ENCODE results near the gene PPP1R26. TPM values are rescaled to one million over a fixed set of nuclear protein-coding genes. Genes with fewer than 3 reads are reported as not detected.

Gene PPP1R26
- total and polyA plus RNA-seq, 4 donors = 9.3 to 29.6 (median 18.3) TPM

DNA sequence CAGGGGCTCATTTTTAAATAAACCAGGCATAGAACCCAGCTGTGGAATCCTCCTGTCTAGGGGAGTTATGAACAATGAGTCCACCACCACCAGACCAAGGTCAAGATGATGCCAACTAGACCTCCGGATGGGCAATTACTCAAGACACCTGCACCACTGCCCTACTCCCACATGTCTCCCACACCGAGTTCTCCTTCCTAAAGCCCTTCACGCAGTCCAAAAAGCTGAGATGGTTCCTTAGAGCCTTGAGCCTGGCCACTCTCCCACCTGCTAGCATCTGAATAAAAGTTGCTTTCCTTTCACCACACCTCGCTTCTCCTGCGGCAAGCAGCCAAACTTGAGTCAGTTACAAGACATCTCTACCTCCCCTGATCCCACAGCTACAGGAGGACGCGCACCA, 15.4 kb upstream of the PPP1R26 start:
- TF ChIP-seq, protein P1, sequence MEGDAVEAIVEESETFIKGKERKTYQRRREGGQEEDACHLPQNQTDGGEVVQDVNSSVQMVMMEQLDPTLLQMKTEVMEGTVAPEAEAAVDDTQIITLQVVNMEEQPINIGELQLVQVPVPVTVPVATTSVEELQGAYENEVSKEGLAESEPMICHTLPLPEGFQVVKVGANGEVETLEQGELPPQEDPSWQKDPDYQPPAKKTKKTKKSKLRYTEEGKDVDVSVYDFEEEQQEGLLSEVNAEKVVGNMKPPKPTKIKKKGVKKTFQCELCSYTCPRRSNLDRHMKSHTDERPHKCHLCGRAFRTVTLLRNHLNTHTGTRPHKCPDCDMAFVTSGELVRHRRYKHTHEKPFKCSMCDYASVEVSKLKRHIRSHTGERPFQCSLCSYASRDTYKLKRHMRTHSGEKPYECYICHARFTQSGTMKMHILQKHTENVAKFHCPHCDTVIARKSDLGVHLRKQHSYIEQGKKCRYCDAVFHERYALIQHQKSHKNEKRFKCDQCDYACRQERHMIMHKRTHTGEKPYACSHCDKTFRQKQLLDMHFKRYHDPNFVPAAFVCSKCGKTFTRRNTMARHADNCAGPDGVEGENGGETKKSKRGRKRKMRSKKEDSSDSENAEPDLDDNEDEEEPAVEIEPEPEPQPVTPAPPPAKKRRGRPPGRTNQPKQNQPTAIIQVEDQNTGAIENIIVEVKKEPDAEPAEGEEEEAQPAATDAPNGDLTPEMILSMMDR (IDR thresholded peaks at IDR 0.05; ENCODE audit: control extremely low read depth, extremely low read depth) = no peak
- WGBS, 2 donors = 91 to 94% methylated on average over 7 of the region's 7 CpGs
- Histone ChIP-seq H3K27me3 (ENCODE audit: control insufficient read depth in 3 of 3, insufficient read depth in 3 of 3, low read length in 2 of 3) (no peaks in the 10 kb centered on the region), H3K27ac (ENCODE audit: low read depth in 1 of 2, low read length in 1 of 2) (no peak overlapping the region), H3K9me3 (ENCODE audit: control insufficient read depth in 4 of 4, insufficient read depth in 3 of 4, low read length in 3 of 4) (peaks cover 0 to 3% (median 0%) of the 10 kb centered on the region in 4 donors), H3K9ac (ENCODE audit: insufficient read depth in 1 of 2, low read length in 2 of 2) (no peak overlapping the region), H3K4me1 (ENCODE audit: control insufficient read depth in 5 of 5, insufficient read depth in 5 of 5, low read length in 5 of 5) (peaks cover 0 to 10% (median 4%) of the 10 kb centered on the region in 5 donors), H3K36me3 (ENCODE audit: control insufficient read depth in 4 of 4, insufficient read depth in 4 of 4, low read length in 4 of 4) (no peaks in the 10 kb centered on the region), H3K4me3 (no peak overlapping the region)
- no peak for DNase-seq
- ATAC-seq (ENCODE audit: insufficient read depth, low FRiP score) = no peak

DNA sequence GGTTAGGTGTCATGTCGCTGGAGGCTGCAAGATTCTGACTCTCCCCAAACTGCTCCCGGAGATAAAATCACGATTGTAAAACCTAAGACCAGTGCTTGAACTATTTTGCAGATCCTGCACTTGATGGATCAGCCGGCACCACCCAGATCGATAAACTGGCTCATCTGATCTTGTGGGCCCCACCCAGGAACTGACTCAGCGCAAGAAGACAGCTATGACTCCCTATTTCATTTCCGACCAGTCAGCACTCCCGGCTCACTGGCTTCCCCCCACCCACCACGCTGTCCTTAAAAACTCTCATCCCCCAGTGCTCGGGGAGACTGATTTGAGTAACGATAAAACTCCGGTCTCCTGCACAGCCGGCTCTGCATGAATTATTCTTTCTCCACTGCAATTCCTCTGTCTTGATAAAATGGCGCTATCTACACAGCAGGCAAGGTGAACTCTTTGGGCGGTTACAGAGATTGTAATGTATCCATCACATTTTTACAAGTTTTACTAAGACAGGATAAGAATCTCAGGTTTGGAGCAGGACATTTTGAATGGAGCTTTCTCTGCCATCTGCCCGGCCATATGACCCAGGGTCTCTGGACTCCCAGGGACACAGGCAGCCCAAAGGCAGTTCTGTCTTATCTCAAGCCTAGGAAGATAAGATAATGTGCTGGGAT, 10.6 kb upstream of the PPP1R26 start:
- DNase-seq (peak in 1 of 3 donors; percentile 14), ATAC-seq (ENCODE audit: insufficient read depth, low FRiP score) (no peak)
- no peaks in the 10 kb centered on the region for H3K27me3 ChIP-seq (ENCODE audit: control insufficient read depth in 3 of 3, insufficient read depth in 3 of 3, low read length in 2 of 3)
- 43 to 50% methylated on average over 16 of the region's 16 CpGs for WGBS, 2 donors
- H3K4me3 ChIP-seq = no peak overlapping the region
- no peaks in the 10 kb centered on the region for H3K36me3 ChIP-seq (ENCODE audit: control insufficient read depth in 4 of 4, insufficient read depth in 4 of 4, low read length in 4 of 4)
- no peak overlapping the region for H3K9ac ChIP-seq (ENCODE audit: insufficient read depth in 1 of 2, low read length in 2 of 2)
- H3K27ac ChIP-seq (ENCODE audit: low read depth in 1 of 2, low read length in 1 of 2) = no peak overlapping the region
- TF ChIP-seq, protein P1 (IDR thresholded peaks at IDR 0.05; ENCODE audit: control extremely low read depth, extremely low read depth) = no peak
- no peaks in the 10 kb centered on the region for H3K9me3 ChIP-seq (ENCODE audit: control insufficient read depth in 4 of 4, insufficient read depth in 3 of 4, low read length in 3 of 4)
- peaks cover 0 to 19% (median 7%) of the 10 kb centered on the region in 5 donors for H3K4me1 ChIP-seq (ENCODE audit: control insufficient read depth in 5 of 5, insufficient read depth in 5 of 5, low read length in 5 of 5)

DNA sequence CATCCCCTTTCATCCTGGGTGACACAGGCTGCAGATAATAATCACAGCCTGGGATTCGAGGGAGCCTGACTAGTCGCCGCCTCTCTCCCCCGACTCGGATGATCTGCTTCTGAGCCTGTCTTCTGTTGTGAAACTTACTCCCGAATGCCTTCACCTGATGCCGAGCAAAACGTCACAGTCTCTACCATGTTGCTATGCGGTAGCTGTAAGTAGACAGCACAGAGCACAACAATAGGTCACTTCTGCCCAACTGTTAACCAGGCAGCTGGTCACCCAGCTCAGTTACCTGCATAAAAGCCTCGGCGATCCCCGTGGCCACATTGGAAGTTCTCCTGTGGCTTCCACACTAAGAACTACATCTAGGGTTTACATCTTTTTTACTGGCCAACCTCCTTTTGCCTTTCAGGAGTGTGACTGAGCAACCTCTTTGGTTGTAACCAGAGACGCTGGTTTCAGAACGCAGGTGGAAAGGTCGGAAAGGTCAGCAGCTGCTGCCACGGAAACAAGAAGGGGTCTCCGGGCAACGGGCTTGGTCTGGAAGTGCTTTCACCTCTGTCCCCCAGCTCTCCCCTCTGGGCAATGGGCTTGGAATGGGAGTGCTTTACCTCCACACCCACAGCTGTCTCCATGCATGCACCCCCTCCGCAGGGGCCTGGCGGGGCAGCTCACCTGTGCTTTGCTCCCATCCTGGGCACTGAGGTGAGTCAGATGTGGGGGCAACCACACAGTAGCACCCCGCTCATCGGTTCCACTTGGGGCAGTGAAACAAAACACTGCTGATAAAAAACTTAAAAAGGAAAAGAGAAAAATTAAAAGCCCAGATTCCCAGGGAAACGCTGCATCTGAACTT, 7.6 kb upstream of the PPP1R26 start:
- 72 to 77% methylated on average over 23 of the region's 23 CpGs for WGBS, 2 donors
- ATAC-seq (ENCODE audit: insufficient read depth, low FRiP score) (no peak), DNase-seq (no peak)
- Histone ChIP-seq H3K4me3 (no peak overlapping the region), H3K27me3 (ENCODE audit: control insufficient read depth in 3 of 3, insufficient read depth in 3 of 3, low read length in 2 of 3) (no peaks in the 10 kb centered on the region), H3K9ac (ENCODE audit: insufficient read depth in 1 of 2, low read length in 2 of 2) (no peak overlapping the region), H3K27ac (ENCODE audit: low read depth in 1 of 2, low read length in 1 of 2) (no peak overlapping the region), H3K9me3 (ENCODE audit: control insufficient read depth in 4 of 4, insufficient read depth in 3 of 4, low read length in 3 of 4) (no peaks in the 10 kb centered on the region), H3K4me1 (ENCODE audit: control insufficient read depth in 5 of 5, insufficient read depth in 5 of 5, low read length in 5 of 5) (peaks cover 0 to 21% (median 7%) of the 10 kb centered on the region in 5 donors), H3K36me3 (ENCODE audit: control insufficient read depth in 4 of 4, insufficient read depth in 4 of 4, low read length in 4 of 4) (no peaks in the 10 kb centered on the region)
- TF ChIP-seq, protein P1 (IDR thresholded peaks at IDR 0.05; ENCODE audit: control extremely low read depth, extremely low read depth) = no peak

Measured in lung (tissue), 12 donors.